HG02610 (cell line): Measurements from ENCODE around the gene KCNQ1.

Experiments
- ATAC-seq: cut with Tn5 transposase; IDR thresholded peaks from one replicate; pipeline ENCODE4 v1.9.1; 2021; ENCODE audit warnings: mild to moderate bottlenecking, moderate library complexity; ENCODE audit not compliant: unreplicated experiment

The KCNQ1 gene

DNA sequence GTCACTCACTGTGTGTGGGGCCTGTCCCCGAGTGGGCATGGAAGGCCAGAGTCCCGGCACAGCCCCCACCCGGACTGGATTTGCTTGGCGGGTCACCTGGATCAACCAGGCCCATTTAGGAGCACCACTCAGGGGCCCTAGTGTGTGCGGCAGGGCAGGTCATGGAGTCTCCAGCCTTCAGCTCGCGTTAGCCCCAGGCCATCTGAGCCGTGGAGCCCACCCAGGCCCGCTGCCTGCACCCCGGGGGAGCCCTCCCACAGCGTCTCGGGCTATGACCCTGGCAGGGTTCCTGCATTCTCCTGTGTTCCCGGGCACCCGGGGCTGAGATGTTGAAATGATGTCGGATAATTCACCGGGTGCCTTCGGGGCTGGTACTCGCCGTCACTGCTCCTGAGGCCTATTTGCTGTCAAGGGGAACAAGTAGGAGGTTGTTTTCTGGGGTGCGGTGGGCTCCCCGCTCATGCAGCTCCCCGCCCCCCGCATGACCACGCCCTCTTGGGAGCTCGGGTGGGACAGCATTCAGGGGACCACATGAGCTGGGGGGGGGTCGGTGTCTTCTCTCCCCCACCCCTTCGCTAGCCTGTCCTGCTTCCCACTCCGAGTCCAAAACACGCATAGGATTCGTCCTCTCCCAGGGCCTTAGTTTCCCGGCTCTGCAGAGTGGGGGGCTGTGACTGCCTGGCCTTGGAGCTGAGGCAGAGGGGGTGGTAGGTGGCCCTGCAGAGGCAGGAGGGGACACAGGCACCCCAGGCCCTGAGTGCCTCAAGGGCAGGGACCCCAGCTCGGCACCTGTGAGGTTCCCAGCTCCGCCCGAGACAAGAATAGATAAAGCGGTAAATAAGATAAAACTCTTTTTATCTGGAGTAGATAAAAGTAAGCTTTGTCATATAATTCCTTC lies 77.2 kb downstream of the KCNQ1 start:
- ATAC-seq, result no peak

GRCh38 chr11:2522631-2523255 lies 77.9 kb downstream of the KCNQ1 start:
- no peak for ATAC-seq

DNA sequence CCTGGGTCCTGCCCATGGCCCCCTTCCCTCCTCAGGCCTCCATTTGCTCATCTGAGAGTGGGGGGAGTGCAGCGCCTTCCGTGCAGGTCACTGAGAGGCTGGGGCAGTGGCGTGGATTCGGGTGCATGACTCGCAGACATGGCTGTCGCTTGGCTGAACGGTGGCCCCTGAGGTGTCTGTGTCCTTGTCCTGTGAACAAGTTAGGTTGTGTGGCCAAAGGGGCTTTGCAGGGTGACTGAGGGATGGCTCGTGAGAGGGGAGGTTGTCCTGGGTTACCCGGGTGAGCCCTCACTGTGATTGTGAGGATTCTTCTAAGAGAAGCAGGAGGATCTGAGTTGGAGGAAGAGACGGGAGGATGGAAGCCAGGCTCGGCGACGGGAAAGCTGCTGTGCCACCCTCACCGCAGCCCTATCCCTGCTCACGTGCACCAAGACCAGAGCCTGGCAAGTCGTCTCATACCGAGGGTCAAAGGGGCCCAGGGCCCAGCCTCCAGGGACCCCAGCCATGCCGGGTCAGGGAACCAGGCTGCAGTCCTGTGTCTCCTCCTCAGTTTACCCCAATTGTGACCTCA lies 79.1 kb downstream of the KCNQ1 start:
- ATAC-seq, result no peak

- ATAC-seq, result no peak
These were observed 79.8 kb downstream of the KCNQ1 start for GRCh38 chr11:2524446-2525165.

GRCh38 chr11:2525166-2525861 lies 80.5 kb downstream of the KCNQ1 start:
- ATAC-seq, result no peak

DNA sequence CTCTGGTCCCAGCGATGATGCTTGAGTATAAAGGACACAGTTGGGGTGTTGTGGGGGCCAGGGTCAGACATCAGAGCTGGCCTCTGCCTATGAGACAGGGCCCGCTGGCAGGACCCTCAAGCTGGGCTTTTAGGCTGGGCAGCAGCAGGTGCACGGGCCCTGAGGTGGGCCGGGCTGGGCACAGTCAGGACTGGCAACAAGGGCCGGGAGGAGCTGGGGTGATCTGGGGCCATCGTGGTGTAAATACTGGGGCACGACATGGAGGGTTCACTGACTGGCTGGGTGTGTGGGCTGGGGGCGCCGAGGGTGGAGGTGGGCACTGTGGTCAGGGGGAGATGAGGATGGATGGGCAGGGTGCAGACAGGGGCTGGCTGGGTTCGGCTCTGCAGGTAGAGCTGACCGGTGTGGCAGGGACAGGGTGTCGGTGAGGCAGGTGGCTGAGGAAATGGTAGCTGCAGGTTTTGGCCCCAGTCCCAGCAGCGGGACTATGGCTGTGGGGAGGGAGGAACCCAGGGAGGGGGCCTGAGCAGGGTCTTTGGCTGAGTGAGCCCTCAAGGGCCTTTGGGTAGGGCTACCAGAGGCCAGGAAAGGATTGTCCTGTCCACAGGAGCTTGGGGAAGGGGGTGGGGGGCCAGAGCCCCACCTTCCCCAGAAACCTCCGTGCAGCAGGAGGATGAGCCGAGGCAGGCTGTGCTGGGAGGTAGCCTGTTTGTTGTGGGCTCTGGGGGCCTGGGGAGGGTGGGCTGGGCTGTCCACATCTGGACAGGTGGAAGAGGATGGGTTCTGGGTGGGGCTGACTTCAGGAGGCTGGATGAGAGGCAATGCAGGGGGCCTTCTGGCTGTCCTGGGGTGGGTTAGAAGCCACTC lies 81.4 kb downstream of the KCNQ1 start:
- no peak for ATAC-seq

- ATAC-seq, result peak; percentile 45
These were observed 82.1 kb downstream of the KCNQ1 start for GRCh38 chr11:2526808-2527381.

DNA sequence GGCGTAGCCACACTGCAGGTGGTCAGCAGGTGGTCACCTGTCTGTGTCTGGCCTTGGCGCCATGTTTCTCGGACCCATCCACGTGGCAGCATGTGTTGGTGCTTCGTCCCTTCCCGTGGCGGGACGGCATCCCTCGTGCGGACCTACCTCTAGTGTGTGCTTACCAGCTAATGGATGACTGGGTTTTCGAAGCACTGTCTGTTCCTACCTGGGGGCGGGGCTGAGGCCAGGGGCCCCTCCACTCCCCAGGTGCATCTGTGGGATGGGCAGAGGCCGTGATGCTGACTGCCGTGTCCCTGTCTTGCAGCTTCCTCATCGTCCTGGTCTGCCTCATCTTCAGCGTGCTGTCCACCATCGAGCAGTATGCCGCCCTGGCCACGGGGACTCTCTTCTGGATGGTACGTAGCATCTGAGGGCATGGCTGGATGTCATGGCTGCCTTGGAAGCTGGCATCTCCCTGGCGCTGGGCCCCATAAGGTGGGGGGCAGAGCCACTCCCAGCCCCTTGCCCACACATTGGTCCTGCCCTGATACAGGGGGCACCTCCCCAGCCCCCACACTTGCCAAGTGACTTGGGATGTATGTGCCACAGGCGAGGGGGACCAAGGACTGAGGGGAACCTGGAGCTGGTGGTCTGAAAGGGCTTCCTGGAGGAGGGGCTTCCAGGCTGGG lies 82.9 kb downstream of the KCNQ1 start:
- no peak for ATAC-seq

DNA sequence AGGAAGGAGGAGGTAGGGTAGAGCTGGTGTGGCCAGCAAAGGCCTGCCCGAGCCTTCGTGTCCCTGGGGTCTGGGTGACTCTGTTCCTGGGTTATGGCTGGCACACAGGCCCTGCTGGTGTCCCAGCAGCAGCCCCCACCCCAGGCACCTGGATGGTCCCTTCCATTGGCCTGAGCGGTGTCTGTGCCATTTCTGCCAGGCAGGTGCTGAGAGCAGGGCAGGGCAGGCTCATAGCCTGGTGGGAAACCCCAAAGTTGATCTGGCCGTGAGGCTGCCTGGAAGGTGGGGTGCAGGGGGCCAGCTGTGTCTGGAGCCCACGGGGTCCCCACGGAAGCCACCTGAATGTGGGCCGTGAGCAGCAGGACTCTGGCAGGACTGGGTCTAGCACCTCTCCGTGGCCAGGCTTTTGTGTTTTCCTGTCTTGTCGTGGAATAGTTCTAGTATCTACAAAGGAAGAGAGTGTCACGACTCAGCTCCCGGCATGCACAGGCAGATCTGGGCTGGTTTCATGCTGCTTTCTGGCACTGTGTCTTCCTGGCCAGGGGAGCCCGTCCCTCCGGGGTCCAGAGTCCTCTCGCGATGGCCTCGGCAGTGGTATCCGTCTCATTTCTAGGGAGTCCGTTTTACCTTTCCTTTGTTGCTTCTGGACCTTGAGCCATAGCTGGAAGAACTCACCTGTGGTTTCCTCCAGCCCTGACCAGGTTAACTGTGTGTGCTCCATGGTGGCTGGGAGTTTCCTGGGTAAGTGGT lies 83.7 kb downstream of the KCNQ1 start:
- ATAC-seq, result no peak

- ATAC-seq, result no peak
These were observed 84.4 kb downstream of the KCNQ1 start for GRCh38 chr11:2529173-2529572.

DNA sequence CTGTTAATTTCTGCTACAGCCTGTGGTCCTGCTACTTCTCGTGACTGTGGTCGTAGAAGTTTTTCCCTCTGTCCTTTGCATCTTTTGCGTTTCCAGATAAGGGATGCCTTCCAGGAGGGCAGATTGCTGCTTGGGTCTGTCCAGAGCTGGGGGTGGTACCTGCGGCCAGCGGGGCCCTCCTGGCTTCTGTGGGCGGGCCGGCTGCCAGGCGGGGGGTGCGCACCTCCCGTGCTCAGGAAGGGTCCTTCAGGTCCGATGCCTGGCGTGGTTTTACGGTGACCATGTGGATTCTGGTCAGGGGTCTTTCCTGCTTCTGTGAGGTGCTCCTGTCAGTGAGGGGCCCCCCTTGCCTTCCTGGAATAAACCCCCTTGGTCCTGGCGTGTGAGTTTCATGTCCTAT lies 84.8 kb downstream of the KCNQ1 start:
- ATAC-seq, result no peak

DNA sequence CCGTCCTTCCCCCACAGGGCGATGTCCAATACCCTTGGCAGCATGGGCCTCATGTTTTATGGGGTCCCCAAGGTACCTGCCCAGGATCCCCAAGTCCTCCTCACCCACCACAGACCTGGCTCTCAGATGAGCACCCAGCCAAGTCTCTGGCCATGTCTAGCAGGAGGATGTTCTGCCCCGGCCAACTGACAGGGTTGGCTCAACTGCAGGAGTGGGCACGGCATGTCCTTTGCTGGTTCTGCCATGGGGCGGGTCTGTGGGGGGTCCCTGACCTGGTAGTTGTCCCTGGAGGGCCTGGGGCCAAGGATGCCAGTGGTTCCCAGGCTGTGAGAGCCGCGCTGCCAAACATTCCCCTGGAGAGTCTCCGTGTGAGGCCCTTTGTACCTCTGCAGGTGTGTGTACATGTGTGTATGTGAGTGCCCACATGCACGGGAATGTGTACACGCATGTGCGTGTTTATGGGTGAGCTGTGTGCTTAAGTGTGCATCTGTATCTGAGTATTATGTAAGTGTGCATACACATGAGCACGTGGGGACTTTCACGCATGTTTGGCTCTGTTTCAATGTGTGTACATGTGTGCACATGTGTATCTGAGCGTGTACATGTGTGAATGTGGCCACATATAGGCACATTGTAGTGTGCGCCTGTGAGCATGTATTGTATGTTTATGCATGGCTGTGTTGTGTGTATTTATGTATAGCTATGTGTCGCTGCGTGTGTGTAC lies 85.5 kb downstream of the KCNQ1 start:
- ATAC-seq, result no peak

DNA sequence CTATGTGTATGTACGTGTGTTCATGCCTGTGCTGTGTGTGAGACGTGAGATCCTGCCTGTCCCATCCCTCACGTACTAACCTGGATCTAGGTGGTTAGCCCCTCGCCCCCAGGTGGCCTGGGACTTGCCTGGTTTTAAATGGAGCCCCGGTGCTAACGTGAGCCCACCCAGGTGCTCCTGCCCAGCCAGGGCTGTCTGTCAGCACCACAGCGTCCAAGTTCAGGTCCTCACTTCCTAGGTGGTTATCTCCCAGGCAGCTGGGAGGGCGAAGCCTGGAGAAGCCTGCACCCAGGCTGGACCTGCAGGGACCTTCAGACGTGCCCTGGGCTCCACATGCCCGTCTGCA lies 86.0 kb downstream of the KCNQ1 start:
- ATAC-seq, result no peak

DNA sequence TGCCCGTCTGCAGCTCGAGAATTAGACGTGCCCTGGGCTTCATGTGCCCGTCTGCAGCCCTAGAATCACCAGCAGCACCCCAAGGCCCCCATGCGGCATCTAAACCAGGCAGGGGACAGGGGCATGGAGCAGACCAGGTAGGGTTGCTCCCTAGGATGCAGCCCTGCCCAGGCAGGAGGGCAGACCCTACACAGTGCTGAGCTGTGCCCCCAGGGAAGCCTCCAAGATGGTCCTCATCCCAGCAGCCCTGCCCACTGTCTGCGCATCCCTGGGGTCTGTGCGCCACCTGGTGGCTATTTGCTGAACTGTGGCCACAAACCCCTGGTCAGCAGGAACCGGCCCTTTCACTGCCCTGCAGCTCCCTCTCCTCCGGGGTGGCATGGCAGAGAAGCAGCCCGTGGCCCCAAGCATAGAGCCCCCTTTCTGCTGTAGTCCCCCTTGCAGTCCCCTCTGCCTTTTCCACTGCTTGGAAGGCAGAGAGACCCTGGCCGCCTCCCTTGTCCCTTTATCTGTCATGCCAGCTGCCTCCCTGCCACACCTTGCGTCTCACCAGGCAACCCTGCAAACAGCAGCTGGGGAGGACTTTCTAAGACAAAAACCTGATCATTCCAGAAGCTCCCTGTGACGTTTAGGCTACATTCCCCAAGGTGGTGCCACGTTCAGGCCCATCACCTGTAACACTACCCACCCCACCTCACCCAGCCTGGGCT lies 86.6 kb downstream of the KCNQ1 start:
- no peak for ATAC-seq

DNA sequence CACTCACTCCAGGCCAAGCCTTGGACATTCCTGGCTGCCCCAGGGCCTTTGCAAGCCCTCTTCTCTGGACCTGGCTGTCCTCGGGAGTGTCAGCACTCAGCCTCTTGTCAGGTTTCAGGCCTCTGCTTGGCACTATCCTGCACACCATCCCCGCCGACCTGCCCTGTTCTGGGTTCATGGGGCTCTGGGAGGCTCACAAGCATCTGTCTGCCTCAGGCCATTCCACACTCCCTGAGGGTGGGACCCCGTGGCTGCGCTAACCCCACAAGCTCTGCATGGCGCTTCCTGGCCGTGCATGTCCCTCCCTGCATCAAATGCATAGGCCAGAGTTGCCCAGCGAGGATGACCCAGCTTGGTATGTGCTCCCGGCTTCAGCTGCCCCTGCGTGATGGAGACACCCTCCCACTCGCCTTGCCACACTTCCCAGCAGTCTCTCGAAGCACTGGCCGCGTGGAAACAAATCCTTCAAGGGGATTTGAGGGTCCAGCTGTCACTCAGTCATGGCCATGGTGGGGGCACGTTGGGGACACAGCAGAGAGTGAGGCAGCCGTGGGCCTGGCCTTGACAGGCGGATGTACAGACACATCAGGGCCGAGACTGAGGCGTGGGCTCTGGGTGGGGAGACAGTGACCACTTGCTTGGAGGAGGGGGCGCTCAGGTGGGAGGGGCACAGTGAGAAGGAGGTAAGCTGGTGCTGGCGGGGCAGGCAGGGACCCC lies 87.3 kb downstream of the KCNQ1 start:
- no peak for ATAC-seq
